ES-I3 (cell line): ENCODE measurements around the gene HDAC1.

Experiments
- H3K36me3 ChIP-seq: 2 replicates; pipeline ENCODE4 v1.6.1; 2013; ENCODE audit warnings: mild to moderate bottlenecking, low read length, control low read depth, moderate library complexity; ENCODE audit not compliant: insufficient read depth
- H3K4me1 ChIP-seq: 2 replicates; pipeline ENCODE4 v1.6.1; 2013; ENCODE audit warnings: mild to moderate bottlenecking, control low read depth, low read length; ENCODE audit not compliant: insufficient read depth
- H3K9ac ChIP-seq: 2 replicates; pipeline ENCODE4 v1.6.1; 2013; ENCODE audit warnings: low read depth, mild to moderate bottlenecking, low read length, moderate library complexity
- H3K9me3 ChIP-seq: 2 replicates; pipeline ENCODE4 v1.6.1; 2013; ENCODE audit warnings: mild to moderate bottlenecking, low read length, moderate library complexity; ENCODE audit not compliant: control insufficient read depth, insufficient read depth

HDAC1 gene

GRCh38 chr1:32356478-32356877, 64.6 kb downstream of the HDAC1 start:
- no peak overlapping the region for H3K9ac ChIP-seq
- H3K9me3 ChIP-seq = no peaks in the 10 kb centered on the region; the same call in 1 of the 2 replicates
- H3K4me1 ChIP-seq = peaks cover 12% of the 10 kb centered on the region
- H3K36me3 ChIP-seq = no peaks in the 10 kb centered on the region

- Histone ChIP-seq H3K4me1 (peaks cover 12% of the 10 kb centered on the region), H3K36me3 (no peaks in the 10 kb centered on the region), H3K9me3 (no peaks in the 10 kb centered on the region; the same call in 1 of the 2 replicates), H3K9ac (no peak overlapping the region)
Measured at GRCh38 chr1:32357614-32358013, 65.7 kb downstream of the HDAC1 start.

- no peak overlapping the region for H3K9ac ChIP-seq
Measured at GRCh38 chr1:32358435-32358834, 66.6 kb downstream of the HDAC1 start.

GRCh38 chr1:32361308-32361673, 69.4 kb downstream of the HDAC1 start:
- Histone ChIP-seq H3K36me3 (no peaks in the 10 kb centered on the region), H3K9me3 (no peaks in the 10 kb centered on the region; the same call in 1 of the 2 replicates), H3K9ac (no peak overlapping the region; the same call in 1 of the 2 replicates), H3K4me1 (no peaks in the 10 kb centered on the region; the same call in 1 of the 2 replicates)

More at GRCh38 chr1:32358435-32358834, 66.6 kb downstream of the HDAC1 start:
- Histone ChIP-seq H3K36me3 (no peaks in the 10 kb centered on the region), H3K4me1 (peaks cover 7% of the 10 kb centered on the region), H3K9me3 (no peaks in the 10 kb centered on the region; the same call in 1 of the 2 replicates)

GRCh38 chr1:32361674-32362473, 70.0 kb downstream of the HDAC1 start:
- Histone ChIP-seq H3K36me3 (no peaks in the 10 kb centered on the region), H3K9me3 (no peaks in the 10 kb centered on the region; the same call in 1 of the 2 replicates), H3K9ac (peak overlapping the region; percentile 52), H3K4me1 (no peaks in the 10 kb centered on the region; the same call in 1 of the 2 replicates)

GRCh38 chr1:32362474-32363313, 70.8 kb downstream of the HDAC1 start, which contains the start of the genes FAM229A and TSSK3:
Gene FAM229A, minus strand, starts transcription at chr1:32362485. Its CDS starts 394 bp downstream, at chr1:32362091.
Gene TSSK3, plus strand, starts transcription at chr1:32362539. Its CDS starts 163 bp downstream, at chr1:32362702.
- no peaks in the 10 kb centered on the region; the same call in 1 of the 2 replicates for H3K4me1 ChIP-seq
- H3K9ac ChIP-seq = peak within 1 kb of the TSS; percentile 52
- peaks cover 4% of the 10 kb centered on the region; the same call in 1 of the 2 replicates for H3K36me3 ChIP-seq
- no peaks in the 10 kb centered on the region; the same call in 1 of the 2 replicates for H3K9me3 ChIP-seq

- no peak overlapping the region for H3K9ac ChIP-seq
- peaks cover 12% of the 10 kb centered on the region for H3K36me3 ChIP-seq
- no peaks in the 10 kb centered on the region; the same call in 1 of the 2 replicates for H3K4me1 ChIP-seq
- H3K9me3 ChIP-seq = no peaks in the 10 kb centered on the region; the same call in 1 of the 2 replicates
Measured at GRCh38 chr1:32363713-32364112, 71.8 kb downstream of the HDAC1 start.

- H3K4me1 ChIP-seq = no peaks in the 10 kb centered on the region; the same call in 1 of the 2 replicates
- no peaks in the 10 kb centered on the region for H3K9me3 ChIP-seq
- no peak overlapping the region for H3K9ac ChIP-seq
- peaks cover 12% of the 10 kb centered on the region for H3K36me3 ChIP-seq
Measured at GRCh38 chr1:32364836-32365235, 73.0 kb downstream of the HDAC1 start.

GRCh38 chr1:32365445-32365844, 73.6 kb downstream of the HDAC1 start:
- Histone ChIP-seq H3K36me3 (peaks cover 12% of the 10 kb centered on the region), H3K4me1 (no peaks in the 10 kb centered on the region; the same call in 1 of the 2 replicates), H3K9me3 (no peaks in the 10 kb centered on the region), H3K9ac (no peak overlapping the region)

GRCh38 chr1:32367912-32368635, 76.2 kb downstream of the HDAC1 start:
- Histone ChIP-seq H3K4me1 (no peaks in the 10 kb centered on the region), H3K36me3 (peaks cover 14% of the 10 kb centered on the region), H3K9ac (no peak overlapping the region), H3K9me3 (no peaks in the 10 kb centered on the region)

GRCh38 chr1:32372149-32372756, 80.4 kb downstream of the HDAC1 start:
- Histone ChIP-seq H3K9me3 (no peaks in the 10 kb centered on the region), H3K4me1 (no peaks in the 10 kb centered on the region), H3K36me3 (peaks cover 32% of the 10 kb centered on the region), H3K9ac (no peak overlapping the region)

- Histone ChIP-seq H3K9me3 (no peaks in the 10 kb centered on the region), H3K36me3 (peaks cover 30% of the 10 kb centered on the region), H3K4me1 (no peaks in the 10 kb centered on the region), H3K9ac (no peak overlapping the region)
Measured at GRCh38 chr1:32373996-32374592, 82.2 kb downstream of the HDAC1 start.

- H3K36me3 ChIP-seq = peaks cover 34% of the 10 kb centered on the region
Measured at GRCh38 chr1:32376199-32376598, 84.3 kb downstream of the HDAC1 start.

More at GRCh38 chr1:32376199-32376598, 84.3 kb downstream of the HDAC1 start:
- Histone ChIP-seq H3K9ac (no peak overlapping the region), H3K4me1 (no peaks in the 10 kb centered on the region), H3K9me3 (no peaks in the 10 kb centered on the region)
